Activated naive CD4-positive, alpha-beta T cell treated with anti-CD3 and anti-CD28 coated beads, Interleukin-2, amount 50 U/mL, for 72 hours (primary cell): ENCODE data around the gene MGLL. TPM values are rescaled to one million over a fixed set of nuclear protein-coding genes. Genes with fewer than 3 reads are reported as not detected.
A peak's percentile ranks its signal among the peaks of the same experiment; 100 is the strongest.

ENCODE experiments used
- ATAC-seq, 2 donors: fragments of 150-1000 bp; cut with Tn5 transposase; 2 replicates each; pipeline ENCODE4 v1.10.0; 2021; ENCODE audit warnings: mild to moderate bottlenecking in 2 of 2, moderate library complexity in 2 of 2
- DNase-seq, 2 donors: peaks; one replicate each; pipeline ENCODE4 v3.0.0; 2021 to 2022; ENCODE audit warnings: low spot score in 2 of 2
- H3K27ac Mint-ChIP-seq, 2 donors: one replicate each; pipeline ENCODE4 v1.8.0; 2022; ENCODE audit warnings: mild to moderate bottlenecking in 2 of 2, mixed read lengths in 2 of 2
- H3K36me3 Mint-ChIP-seq, 2 donors: one replicate each; pipeline ENCODE4 v1.8.0; 2022; ENCODE audit warnings: mixed read lengths in 2 of 2
- H3K9me3 Mint-ChIP-seq, 2 donors: one replicate each; pipeline ENCODE4 v1.8.0; 2022; ENCODE audit warnings: mixed read lengths in 2 of 2
- total RNA-seq, 2 donors: library from RNA; stranded (reverse); gene quantifications; one replicate each; pipeline ENCODE4 v1.2.3, GENCODE V29; 2022

The MGLL gene
- total RNA-seq, 2 donors from 2014 or later: 0.14 to 0.29 TPM

DNA sequence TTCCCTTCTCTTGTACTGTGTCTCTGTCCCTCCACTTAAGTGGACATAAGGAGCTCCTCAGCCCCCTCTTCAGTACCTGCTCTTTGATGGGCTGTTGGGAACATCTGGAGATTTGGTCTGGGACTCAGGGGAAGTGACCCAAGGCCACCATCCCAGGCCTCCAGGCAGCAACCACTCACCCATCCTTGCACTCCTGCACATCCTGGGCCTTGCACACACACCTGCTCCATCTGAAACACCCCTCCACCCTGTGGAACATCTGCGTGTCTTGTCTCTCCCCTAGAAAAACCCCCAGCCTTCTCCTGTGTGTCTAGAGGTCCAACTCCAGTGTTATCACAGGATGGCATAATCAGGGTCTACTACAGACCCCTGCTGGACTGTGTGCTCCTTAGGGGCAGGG, 75.2 kb downstream of the MGLL start:
- DNase-seq (no peak), ATAC-seq (no peak)
- Mint-ChIP-seq H3K36me3 (no peaks in the 10 kb centered on the region), H3K27ac (peak overlapping the region in 1 of 2 donors; percentile 70), H3K9me3 (no peaks in the 10 kb centered on the region)

DNA sequence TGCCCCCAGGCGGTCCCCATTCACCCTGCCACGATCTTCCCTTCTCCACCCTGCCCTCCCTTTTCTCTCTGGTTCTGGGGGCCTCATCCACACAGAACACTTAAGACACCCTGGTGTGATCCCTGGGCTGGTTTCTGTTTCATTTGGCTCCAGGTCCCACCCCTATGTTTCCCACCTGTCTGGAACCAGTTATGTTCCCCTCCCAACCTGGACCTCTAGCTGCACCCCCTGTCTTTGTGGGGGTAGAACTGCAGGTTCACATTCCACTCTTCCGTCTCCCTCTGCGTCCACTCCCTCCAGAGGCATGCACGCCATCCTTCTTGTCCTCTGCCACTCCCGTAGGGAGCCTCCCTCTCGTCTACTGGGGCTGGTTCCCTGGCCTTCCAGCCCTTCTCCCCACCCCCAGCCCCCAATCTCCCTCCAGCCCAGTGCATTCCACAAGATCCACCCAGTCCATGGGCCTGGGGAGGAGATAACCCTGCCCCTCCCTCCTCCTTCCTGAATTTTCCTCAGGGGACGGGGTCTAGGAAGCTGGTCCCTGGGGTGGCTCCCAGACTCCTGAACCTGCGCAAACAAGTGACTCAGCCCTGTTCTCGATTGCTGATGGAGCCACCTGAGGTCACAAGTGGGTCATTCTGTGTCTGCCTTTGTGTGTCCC, 75.8 kb downstream of the MGLL start:
- ATAC-seq (no peak), DNase-seq (no peak)
- Mint-ChIP-seq H3K27ac (no peak overlapping the region), H3K36me3 (no peaks in the 10 kb centered on the region), H3K9me3 (no peaks in the 10 kb centered on the region)

DNA sequence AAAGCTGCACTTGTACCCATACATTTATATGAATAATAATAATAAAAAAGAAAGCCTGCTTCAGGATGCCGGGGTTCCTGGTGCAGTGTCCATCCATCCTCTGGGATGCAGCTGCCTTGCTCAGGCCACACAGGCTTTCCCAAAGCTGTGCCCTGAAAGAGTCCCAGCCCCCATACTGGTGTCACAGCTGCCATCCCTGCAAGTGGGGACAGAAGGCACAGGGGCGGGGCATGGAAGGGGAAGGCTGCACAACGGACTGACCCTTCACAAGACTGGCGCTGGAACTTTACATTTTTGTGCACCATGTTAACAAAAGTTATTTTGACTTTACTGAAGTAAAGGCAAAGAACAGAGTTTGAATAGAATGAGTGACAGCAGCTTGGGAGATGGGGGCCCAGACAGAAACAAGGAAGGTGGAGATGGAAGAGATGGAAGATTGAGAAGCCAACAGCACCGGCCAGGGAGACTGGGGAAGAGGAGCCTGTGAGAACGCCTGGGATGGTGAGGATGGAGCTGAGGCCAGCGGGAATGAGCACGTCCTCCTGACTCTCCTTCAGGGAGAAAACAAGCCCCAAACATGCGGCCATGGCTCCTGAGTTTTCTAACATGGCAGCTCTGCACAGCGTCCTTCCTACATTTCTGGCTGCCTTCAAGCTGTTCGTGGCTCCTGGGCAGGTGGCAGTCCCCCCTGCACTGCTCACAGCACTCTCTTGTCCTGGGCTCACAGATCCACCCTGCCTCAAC, 76.5 kb downstream of the MGLL start:
- no peaks in the 10 kb centered on the region for H3K36me3 Mint-ChIP-seq
- H3K27ac Mint-ChIP-seq: no peak overlapping the region
- ATAC-seq (no peak), DNase-seq (no peak)
- H3K9me3 Mint-ChIP-seq: no peaks in the 10 kb centered on the region

DNA sequence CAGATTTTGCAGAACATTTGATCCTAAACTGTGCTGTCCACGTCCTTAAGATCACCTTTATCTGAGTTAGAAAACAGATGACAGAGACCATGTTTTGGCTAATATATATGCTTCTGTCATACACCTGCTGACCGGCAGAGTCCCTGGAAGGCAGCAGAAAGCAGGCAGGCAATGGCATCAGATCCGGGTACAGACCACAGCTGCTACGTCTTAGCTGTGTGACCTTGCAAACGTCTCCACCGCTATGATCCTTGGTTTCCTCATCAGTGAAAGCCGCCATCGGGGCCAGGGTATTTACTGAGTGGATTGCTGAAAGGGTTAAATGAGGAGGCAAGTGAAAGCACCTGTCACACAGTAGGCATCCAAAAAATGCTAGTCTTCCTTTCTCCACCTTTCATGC, 77.4 kb downstream of the MGLL start:
- no peaks in the 10 kb centered on the region for H3K9me3 Mint-ChIP-seq
- no peak for DNase-seq
- no peaks in the 10 kb centered on the region for H3K36me3 Mint-ChIP-seq
- no peak overlapping the region for H3K27ac Mint-ChIP-seq
- no peak for ATAC-seq

DNA sequence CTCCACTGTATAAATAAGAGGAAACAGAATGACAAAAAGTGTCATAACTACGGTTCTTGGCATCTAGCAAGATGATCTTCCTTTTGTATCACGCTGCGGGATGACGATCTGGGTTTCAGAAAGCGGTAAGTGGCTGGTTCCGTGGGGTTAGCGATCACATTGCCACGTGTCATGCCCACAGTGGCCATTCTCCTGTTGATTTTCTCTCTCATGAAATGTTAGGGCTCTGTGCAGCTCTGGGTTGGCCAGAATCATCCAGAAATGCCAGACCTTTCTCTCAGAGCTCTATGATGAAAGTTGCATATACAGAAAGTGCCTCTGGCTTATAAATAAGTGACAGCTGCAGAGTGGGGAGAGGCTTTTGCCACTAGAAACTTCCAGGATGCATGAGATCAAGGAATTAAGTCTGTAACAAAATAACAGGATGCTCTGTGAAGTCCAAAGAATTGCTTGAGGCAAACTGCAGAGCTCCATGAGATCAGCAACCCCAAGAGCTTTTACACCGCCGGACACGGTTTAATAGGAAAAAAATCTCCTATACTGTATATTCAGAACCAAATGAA, 78.0 kb downstream of the MGLL start:
- no peaks in the 10 kb centered on the region for H3K36me3 Mint-ChIP-seq
- H3K9me3 Mint-ChIP-seq: no peaks in the 10 kb centered on the region
- no peak overlapping the region for H3K27ac Mint-ChIP-seq
- no peak for DNase-seq
- ATAC-seq: no peak

- Mint-ChIP-seq H3K36me3 (no peaks in the 10 kb centered on the region), H3K9me3 (no peaks in the 10 kb centered on the region), H3K27ac (no peak overlapping the region)
- DNase-seq (no peak), ATAC-seq (no peak)
Observed at GRCh38 chr3:127743351-127744252, 78.7 kb downstream of the MGLL start.

- no peaks in the 10 kb centered on the region for H3K9me3 Mint-ChIP-seq
- H3K36me3 Mint-ChIP-seq: no peaks in the 10 kb centered on the region
- no peak overlapping the region for H3K27ac Mint-ChIP-seq
- DNase-seq: no peak
- ATAC-seq: no peak
Observed at GRCh38 chr3:127742580-127742979, 79.7 kb downstream of the MGLL start.

DNA sequence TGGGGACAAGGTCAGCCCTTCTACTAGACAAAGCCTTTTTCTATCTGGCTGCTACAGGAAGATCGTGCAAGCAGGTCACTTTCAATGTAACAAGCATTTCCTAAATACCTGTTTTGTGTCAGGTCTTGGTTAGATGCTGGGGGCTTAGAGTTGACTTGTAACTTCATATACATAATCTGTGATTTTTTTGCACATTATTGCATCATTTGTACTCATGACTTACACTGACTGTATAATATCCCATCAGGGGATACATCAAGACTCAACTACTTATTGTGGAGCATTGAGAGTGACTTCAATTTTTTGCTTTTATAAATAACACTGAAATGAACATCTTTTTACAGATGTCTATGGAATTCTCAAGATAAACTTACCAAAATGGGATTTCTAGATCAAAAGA, 80.6 kb downstream of the MGLL start:
- H3K27ac Mint-ChIP-seq: no peak overlapping the region
- H3K36me3 Mint-ChIP-seq: no peaks in the 10 kb centered on the region
- H3K9me3 Mint-ChIP-seq: no peaks in the 10 kb centered on the region
- DNase-seq: no peak
- ATAC-seq: no peak

GRCh38 chr3:127741246-127741645, 81.1 kb downstream of the MGLL start:
- Mint-ChIP-seq H3K27ac (no peak overlapping the region), H3K36me3 (no peaks in the 10 kb centered on the region), H3K9me3 (no peaks in the 10 kb centered on the region)
- ATAC-seq (no peak), DNase-seq (no peak)

DNA sequence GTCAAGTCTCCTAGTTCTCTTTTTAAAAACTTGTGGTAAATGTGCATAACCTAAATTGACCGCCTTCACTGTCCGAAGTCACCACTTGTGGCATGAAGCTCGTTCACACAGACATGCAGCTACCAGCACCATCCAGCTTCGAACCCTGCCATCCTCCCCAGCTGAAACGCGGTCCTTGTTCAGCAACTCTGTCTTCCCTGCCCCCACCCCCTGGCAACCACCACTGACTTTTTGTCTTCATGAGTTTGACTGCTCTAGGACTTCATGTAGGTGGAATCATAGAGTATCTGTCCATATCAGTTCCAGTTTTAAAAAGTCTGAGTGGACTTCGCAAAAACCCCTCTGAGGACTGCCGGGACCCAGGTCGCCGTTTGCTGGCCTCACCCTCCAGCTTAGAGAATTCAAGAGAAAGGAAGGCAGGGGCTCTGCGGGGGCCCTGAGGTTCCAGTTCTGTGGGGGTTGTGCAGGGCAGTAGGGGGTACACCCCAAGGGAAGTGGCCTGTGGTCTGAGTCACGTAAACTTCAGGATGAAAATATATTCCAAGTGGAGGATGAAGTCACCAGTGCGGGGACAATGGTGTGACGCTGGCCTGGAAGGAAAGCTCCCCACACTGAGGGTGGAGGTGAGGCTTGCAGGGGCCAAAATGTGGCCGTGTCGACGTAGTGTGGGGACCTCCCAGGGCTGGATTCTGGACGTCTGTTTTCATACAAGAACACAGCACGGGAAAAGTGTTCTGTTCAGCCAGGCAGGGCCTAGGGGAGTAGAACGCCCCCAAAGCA, 82.0 kb downstream of the MGLL start:
- no peak for ATAC-seq
- H3K27ac Mint-ChIP-seq: no peak overlapping the region
- no peaks in the 10 kb centered on the region for H3K36me3 Mint-ChIP-seq
- no peaks in the 10 kb centered on the region for H3K9me3 Mint-ChIP-seq
- DNase-seq: no peak

DNA sequence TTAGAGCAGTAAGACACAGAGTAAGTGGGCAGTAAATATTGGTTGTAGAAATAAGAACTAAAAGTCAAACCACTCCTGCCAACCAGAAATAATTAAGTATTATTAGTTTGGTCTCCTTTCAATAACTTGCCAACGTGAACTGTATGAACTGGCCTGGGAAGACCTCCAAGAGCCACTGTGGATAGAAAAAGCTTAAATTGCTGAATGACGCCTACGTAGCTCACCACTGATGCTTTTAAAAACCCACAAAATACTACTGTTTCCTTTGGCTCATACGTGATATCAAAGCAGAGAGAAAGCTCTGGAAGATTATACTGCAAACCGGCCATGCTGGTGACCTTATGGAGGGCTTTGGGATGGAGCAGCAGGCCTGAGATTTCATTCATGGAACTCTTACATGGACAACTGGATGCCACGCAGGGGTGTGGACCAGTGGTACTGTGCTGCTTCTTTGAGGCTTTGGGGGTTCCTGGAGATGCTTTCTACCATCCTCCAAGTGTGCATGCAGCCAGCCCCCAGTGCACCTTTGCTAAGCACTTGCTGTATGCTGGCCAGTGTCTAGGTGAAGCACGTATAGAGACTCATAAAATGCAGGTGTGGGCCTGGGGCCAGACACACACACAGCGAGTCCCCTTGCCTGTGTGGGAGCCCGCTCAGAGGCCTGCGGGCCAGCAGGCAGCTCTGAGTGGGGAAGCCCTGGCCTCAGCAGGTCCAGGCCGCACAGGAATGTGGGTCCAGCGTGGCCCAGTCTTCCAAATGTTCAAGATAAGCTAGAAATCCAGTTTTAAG, 82.8 kb downstream of the MGLL start:
- Mint-ChIP-seq H3K9me3 (no peaks in the 10 kb centered on the region), H3K36me3 (no peaks in the 10 kb centered on the region), H3K27ac (no peak overlapping the region)
- no peak for ATAC-seq
- no peak for DNase-seq

DNA sequence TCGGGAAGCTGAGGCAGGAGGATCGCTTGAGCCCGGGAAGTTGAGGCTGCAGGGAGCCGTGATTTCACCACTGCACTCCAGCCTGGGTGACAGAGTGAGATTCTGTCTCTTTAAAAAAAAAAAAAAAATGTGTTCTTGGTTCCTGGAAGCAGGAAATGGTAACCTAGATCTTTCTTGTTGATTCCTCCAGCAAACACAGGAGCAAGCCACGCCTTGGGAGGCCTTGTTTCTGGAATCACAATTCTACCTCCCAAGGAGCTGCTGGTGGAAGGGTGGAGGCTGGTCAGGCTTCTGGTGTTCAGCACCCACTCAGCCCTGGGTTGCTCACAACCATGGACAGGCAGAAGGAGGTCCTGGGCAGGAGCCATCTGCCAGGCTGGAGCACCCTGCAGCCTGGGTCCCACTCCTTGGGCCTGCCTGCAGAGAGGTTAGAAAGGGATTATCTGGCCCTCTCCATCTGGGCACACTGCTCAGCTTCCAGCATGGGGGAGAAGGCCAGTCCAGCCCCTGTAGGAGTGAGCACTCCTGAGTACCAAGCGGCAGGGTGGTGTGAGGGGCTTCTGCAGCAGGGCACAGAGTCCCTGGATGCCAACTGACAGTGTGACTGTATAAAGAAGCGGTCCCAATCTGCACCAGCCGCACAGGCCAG, 84.0 kb downstream of the MGLL start:
- no peaks in the 10 kb centered on the region for H3K9me3 Mint-ChIP-seq
- H3K27ac Mint-ChIP-seq: no peak overlapping the region
- no peaks in the 10 kb centered on the region for H3K36me3 Mint-ChIP-seq
- DNase-seq: no peak
- ATAC-seq: no peak

GRCh38 chr3:127736801-127737539, 85.3 kb downstream of the MGLL start:
- ATAC-seq: no peak
- no peak for DNase-seq
- Mint-ChIP-seq H3K9me3 (no peaks in the 10 kb centered on the region), H3K36me3 (no peaks in the 10 kb centered on the region), H3K27ac (no peak overlapping the region)

DNA sequence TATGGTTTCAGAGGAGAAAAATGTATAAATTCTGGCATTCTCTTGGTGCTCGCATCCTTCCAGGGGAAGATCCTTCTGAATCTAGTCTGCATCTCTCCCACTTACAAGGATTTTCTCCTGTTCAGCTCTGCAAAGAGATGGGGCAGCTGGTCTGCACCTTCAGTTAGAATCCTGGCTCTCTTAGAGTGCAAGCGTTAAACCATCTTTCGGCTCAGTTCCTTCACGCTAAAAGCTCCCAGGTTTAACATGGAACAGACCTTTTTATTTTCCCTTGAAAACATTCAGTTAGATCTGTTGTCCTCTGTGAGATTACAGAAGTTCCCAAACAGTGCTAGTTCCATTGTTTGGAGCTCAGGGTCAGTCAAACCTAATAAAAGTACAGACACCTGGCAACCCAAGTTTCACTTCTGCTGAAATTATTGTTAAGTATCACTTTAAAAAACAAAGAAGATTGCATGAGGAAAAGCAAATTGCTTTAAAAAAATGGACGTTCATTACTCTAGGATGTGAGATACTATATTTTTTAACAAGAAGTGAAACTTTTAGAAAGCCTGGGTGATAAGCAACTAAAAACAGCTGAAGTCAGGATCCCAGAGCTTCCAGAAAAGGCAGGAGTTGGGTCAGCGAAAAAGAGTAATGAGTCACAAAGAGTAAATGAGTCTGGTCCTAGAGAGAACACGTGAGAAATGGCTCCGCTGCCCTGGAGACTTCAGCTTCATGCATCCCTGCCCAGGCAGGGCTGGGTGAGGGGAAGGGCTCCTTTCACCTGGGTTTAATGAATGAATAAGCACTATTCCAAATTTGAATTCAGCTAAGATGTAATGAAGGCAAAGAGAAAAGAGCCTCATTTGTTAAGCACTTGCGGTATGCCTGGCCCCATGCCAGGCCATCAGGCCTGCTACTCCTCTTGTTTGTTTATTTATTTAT, 86.3 kb downstream of the MGLL start:
- H3K27ac Mint-ChIP-seq: no peak overlapping the region
- H3K36me3 Mint-ChIP-seq: no peaks in the 10 kb centered on the region
- DNase-seq (no peak), ATAC-seq (no peak)
- H3K9me3 Mint-ChIP-seq: no peaks in the 10 kb centered on the region
